ENCODE measurements around the gene APAF1.

The APAF1 gene

DNA sequence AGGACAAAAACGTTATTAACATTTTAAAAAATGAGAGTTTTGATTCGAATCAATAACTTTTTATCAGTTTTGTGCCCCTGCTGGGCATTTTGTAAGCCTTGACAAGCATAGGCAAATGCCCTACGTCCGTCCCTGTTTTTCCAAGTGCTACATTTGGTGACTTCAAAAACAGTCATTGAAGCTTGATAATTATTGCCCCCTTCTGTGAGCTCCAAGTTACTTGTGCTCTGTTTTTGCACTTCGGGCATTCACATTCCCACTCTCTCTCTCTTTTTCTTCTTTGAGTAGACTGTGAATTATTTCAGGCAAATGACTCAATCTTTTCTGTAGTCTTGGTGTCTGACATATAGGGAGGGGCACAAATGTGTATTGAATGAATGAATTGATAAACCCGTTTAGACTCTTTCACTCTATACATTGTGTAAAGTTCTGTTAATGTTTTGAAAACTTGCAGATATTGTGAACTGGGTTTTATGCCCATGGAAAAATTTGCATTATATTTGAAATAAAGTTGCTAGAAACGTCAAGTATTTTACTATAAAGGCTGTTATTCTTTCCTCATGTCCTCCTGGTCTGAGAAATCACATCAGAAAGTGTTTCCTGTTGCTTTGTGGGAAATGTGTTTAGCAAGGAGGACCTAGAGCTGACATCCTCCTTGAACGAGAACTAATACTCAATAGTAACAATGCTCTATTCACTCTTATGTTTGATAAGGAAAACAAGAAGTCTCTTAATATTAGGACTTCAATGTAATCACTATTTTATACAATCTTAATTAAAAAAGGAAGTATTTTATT lies 1.4 kb downstream of the APAF1 start:
- TF ChIP-seq GATA2 (IDR thresholded peaks at IDR 0.05; ENCODE audit: low read depth, low read length) (no peak), GATA3 (IDR thresholded peaks at IDR 0.05; ENCODE audit: low read depth, low read length) (no peak)

DNA sequence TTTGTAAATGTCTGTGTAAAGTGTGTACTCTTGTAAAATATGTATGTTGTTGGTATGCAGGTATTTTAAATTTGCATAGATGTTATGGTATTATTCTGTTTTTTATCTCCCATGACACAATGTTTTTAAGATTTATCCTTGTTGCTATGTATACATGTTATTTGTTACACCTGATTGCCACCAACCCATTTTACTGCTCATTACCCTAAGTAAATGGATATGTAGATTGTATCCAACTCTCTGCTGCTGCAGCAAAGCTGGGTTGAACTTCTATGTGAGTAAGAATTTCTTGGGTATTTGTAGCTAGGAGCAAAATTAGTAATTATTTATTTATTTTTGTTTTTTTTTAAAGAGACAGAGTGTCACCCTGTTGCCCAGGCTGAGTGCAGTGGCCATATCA lies 6.2 kb downstream of the APAF1 start:
- TF ChIP-seq GATA2 (IDR thresholded peaks at IDR 0.05; ENCODE audit: low read depth, low read length) (no peak), GATA3 (IDR thresholded peaks at IDR 0.05; ENCODE audit: low read depth, low read length) (no peak)

DNA sequence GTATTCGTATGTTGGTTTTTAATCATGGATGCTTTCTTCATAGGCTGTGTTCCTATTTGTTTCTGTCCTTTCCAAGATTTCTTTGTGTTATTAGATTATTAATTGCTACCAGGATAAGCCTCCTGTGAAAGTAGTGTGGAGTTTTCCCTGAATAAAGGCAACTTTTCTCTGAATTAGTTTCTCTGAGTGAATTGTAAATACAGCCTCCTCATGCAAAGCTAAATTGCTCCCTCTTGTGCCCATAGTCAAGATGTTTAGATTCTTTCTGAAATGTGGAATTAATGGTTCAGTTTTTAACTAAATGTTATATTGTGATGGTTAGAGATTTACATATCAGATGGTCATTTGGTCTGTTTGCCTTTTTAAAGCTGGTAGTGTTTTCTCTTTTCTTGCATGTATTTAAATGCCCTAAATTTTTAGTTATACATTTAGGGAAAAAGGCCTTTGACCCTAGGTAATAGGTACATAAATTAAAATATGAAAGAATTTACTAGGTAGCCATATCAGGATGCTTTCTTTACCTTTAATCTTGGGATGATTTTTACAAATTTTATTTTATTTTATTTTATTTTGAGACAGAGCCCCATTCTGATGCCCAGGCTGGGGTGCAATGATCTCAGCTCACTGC lies 8.9 kb downstream of the APAF1 start:
- TF ChIP-seq GATA2 (IDR thresholded peaks at IDR 0.05; ENCODE audit: low read depth, low read length): no peak
- no peak for TF ChIP-seq GATA3 (IDR thresholded peaks at IDR 0.05; ENCODE audit: low read depth, low read length)

DNA sequence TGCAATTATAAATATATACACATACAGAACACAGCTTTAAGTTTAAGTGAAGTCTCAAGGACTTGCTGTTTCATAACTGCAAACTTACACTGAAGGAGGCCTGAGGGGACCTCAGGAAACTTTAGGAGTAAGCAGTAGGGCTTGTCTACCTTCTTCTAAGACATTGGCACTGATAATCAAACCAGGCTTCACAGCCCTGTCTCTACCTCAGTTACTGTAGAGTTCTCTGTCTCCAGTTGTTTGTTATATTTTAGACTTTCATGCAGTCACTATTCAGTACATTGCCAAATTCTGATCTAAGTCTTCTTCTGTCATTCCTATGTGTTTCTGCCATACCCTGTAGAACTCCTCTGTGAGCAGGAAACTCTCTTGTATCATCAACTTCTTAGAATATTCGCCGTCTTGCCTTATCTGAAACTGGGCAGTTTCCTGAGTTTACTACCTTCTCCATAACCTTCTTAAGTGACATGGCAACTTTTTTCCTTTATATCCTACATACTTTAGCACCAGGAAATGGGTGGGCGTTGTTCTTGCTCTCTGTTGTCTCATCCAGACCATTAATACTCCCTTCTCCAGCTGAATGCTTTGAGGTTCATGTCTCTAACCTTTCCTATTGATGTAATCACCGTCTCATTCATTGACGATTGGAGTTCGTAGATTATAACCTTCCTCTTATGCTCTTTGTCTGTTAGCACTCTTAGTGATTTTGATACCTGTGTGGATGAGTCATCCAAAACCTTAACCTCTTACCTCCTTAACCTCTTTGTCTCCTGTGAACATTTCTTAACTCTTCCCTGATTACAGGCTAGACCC lies 11.4 kb downstream of the APAF1 start:
- TF ChIP-seq GATA2 (IDR thresholded peaks at IDR 0.05; ENCODE audit: low read depth, low read length) (no peak), GATA3 (IDR thresholded peaks at IDR 0.05; ENCODE audit: low read depth, low read length) (no peak)

DNA sequence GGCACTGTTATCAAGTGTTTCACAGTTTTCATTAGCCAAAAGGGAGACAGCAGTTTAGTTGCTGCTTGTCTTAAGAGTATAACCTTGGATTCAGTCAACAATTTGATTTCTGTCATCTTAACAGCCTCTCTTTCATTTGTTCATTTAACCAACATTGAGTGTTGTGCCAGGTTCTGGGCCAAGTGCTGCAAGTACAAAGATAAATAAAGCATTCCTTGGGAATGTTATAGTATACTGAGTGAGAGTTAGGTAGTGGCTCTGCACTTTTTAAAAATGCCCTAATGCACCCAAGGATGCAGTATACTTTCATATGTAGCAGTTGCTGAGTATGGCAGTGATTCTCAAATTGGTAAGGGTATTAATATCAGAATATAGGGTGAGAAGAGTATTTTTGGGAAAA lies 15.4 kb downstream of the APAF1 start:
- no peak for TF ChIP-seq GATA2 (IDR thresholded peaks at IDR 0.05; ENCODE audit: low read depth, low read length)
- TF ChIP-seq GATA3 (IDR thresholded peaks at IDR 0.05; ENCODE audit: low read depth, low read length): no peak

DNA sequence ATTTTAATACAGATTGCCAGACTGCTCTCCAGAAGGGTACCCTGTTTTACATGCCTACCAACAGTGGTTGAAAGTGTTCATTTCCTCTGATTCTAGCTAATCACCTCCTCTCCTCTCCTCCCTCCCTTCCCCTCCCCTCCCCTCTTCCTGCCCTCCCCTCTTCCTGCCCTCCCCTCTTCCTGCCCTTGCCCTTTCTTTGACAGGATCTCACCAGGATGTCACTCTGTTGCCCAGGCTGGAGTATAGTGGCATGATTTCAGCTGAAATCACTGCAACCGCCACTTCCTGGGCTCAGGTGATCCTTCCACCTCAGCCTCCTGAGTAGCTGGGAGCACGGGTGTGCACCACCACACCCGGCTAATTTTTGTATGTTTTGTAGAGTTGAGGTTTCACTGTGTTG lies 24.7 kb downstream of the APAF1 start:
- no peak for TF ChIP-seq GATA2 (IDR thresholded peaks at IDR 0.05; ENCODE audit: low read depth, low read length)
- TF ChIP-seq GATA3 (IDR thresholded peaks at IDR 0.05; ENCODE audit: low read depth, low read length): no peak

DNA sequence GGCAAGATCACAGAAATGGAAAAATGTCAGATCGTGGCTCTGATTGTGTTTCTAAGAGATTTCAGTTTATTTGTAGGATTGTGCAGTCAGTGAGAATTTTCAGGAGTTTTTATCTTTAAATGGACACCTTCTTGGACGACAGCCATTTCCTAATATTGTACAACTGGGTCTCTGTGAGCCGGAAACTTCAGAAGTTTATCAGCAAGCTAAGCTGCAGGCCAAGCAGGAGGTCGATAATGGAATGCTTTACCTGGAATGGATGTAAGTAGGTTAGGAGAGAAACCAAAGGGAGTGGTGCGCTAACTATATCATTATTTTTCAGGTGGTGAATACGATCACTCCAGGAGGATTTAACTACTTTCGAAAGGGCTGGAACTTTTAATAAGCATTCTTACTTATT lies 26.4 kb downstream of the APAF1 start:
- TF ChIP-seq GATA2 (IDR thresholded peaks at IDR 0.05; ENCODE audit: low read depth, low read length): no peak
- no peak for TF ChIP-seq GATA3 (IDR thresholded peaks at IDR 0.05; ENCODE audit: low read depth, low read length)

DNA sequence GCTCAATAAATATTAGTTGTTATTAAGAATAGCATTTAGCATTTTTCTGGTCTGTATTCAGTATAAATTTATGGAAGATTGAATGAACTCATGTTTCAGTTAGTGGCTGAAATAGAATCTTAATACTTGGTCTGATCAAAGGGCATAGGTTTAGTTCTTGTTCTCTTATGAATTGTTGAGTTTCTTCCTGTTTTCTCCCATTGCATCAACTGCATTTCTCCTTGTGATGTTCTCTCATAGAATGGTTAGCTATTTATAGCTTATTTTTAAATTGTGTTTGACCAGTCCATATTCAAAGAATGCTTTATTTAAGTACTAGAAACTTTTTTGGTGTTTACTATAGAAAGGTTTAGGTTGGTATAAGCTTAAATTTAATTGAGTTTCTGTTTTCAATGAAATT lies 29.8 kb downstream of the APAF1 start:
- TF ChIP-seq GATA2 (IDR thresholded peaks at IDR 0.05; ENCODE audit: low read depth, low read length): no peak
- no peak for TF ChIP-seq GATA3 (IDR thresholded peaks at IDR 0.05; ENCODE audit: low read depth, low read length)

DNA sequence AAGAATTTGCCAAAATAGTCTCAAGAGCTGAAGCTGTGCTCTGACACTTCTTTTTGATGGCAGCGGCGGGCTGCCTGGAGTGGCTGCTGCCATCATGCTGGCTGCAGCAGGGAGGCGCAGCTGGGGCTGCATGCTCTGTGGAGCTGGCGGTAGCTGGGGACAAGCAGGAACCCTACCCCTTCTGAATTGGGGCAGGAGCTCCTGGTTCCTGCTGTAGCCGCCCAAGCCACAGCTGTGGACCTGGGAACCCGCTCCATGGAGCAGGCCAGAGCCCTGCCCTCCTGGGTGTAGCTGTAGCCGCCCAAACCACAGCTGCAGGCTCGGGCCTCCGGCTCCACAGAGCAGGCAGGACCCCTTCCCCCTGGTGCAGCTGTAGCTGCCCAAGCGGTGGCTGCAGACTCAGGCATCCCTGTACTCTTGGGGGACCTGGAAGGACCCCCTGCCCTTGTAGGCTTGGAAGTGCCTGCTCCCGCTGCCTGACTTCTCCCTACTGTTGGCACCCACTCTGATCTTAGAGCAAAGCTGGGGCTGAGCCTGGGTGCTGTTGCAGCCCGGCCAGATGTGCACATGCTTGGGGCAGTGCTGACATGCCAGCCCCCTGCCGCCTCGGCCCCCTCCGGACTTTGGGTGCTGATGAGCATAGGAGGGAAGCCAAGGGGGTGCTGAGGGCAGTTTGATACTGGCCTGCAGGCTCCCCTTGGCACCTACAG lies 33.3 kb downstream of the APAF1 start:
- TF ChIP-seq GATA2 (IDR thresholded peaks at IDR 0.05; ENCODE audit: low read depth, low read length) (no peak), GATA3 (IDR thresholded peaks at IDR 0.05; ENCODE audit: low read depth, low read length) (no peak)

DNA sequence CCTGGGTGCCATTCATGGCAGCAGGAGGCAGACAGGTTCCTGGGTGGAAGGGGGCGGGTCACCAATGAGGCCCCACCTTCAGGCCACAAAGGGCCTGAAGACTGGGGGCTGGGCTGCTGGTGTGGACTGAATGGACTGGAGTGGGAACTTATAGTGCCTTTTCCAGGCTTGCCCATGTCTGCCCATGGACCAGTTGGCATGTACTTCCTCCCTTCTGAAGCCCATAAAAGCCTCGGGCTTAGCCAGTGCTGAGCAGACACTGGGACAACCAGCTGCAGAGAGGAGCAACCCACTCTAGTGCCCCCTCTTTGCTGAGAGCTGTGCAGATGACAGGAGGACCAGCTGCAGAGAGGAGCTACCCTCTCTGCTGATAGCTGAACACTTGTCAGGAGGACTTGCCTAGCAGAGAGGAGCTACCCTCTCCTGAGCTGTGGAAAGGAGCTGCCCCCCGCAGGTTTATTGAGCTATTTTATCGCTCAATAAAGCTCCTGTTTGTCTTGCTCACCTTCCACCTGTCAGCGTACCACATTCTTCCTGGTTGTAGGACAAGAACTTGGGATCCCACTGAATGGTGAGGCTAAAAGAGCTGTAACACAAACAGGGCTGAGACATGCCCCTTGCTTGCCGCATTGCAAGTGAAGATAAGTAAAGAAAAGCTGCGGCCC lies 34.0 kb downstream of the APAF1 start:
- TF ChIP-seq GATA3 (IDR thresholded peaks at IDR 0.05; ENCODE audit: low read depth, low read length): no peak
- no peak for TF ChIP-seq GATA2 (IDR thresholded peaks at IDR 0.05; ENCODE audit: low read depth, low read length)

DNA sequence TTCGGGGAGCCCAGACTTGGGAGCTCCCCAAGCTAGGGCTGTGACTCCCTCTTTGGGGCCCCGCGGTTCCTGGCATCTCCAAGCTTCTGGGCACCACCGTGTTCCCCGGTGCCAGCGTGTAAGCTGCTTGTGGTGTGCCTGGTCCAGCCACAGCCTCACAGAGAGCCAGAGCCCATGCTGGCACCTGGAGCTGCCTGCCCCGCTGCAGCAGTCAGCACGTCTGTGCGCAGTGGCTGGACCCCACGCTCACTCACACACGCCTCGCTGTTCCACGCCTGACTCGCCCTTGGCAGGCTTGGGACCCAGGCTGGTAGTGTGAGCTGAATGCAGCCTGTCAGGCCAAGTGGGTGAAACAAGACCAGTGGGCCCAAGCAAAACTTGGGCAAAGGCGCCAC lies 34.5 kb downstream of the APAF1 start:
- TF ChIP-seq GATA3 (IDR thresholded peaks at IDR 0.05; ENCODE audit: low read depth, low read length) (no peak), GATA2 (IDR thresholded peaks at IDR 0.05; ENCODE audit: low read depth, low read length) (no peak)

DNA sequence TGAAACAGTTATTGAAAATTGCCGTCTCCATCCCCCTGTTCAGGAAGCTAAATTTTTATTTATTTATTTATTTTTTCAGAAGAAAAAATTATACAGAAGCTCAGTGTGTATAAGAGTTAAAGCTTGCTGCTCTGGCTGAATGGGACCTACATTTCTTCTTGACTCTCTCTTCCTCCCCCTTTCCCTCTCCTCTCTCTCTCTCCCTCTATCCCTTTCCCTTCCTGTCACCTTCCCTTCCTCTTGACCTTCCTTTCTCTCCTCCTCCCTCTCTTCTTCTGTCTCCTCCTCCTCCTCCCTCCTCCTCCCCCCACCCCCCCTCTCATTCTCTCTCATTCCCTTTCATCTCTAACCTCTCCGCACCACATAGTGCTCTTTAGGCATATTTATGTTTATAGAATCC lies 39.1 kb downstream of the APAF1 start:
- TF ChIP-seq GATA2 (IDR thresholded peaks at IDR 0.05; ENCODE audit: low read depth, low read length) (no peak), GATA3 (IDR thresholded peaks at IDR 0.05; ENCODE audit: low read depth, low read length) (no peak)

DNA sequence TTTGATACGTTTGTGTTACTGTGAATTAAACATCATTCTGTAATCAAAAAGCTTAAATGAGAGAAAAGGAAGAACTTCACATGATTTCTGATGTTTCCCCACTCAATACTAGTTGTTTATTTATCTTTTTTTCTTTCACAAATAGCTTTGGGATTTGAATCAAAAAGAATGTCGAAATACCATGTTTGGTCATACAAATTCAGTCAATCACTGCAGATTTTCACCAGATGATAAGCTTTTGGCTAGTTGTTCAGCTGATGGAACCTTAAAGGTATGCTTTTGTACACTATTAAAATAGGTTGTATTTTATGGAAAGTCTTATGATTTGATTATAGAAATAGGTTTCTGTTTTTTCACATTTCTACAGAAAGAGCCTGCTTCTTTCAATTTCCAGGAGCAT lies 41.5 kb downstream of the APAF1 start:
- TF ChIP-seq GATA2 (IDR thresholded peaks at IDR 0.05; ENCODE audit: low read depth, low read length) (no peak), GATA3 (IDR thresholded peaks at IDR 0.05; ENCODE audit: low read depth, low read length) (no peak)
